Activated naive CD4-positive, alpha-beta T cell treated with anti-CD3 and anti-CD28 coated beads, Interleukin-2, amount 50 U/mL, for 72 hours (primary cell): ENCODE results near the gene TBCC. TPM values are rescaled to one million over a fixed set of nuclear protein-coding genes. Genes with fewer than 3 reads are reported as not detected.
A peak's percentile ranks its signal among the peaks of the same experiment; 100 is the strongest.
"Not testable (repeated sequence)": the region's sequence is repeated elsewhere in the genome, so short reads cannot be mapped to it uniquely, and the experiment has no call there.

Experiments
- ATAC-seq, 2 donors: fragments of 150-1000 bp; cut with Tn5 transposase; 2 replicates each; pipeline ENCODE4 v1.10.0; 2021; ENCODE audit warnings: mild to moderate bottlenecking in 2 of 2, moderate library complexity in 2 of 2
- DNase-seq, 2 donors: peaks; one replicate each; pipeline ENCODE4 v3.0.0; 2021 to 2022; ENCODE audit warnings: low spot score in 2 of 2
- H3K27ac Mint-ChIP-seq, 2 donors: one replicate each; pipeline ENCODE4 v1.8.0; 2022; ENCODE audit warnings: mild to moderate bottlenecking in 2 of 2, mixed read lengths in 2 of 2
- H3K36me3 Mint-ChIP-seq, 2 donors: one replicate each; pipeline ENCODE4 v1.8.0; 2022; ENCODE audit warnings: mixed read lengths in 2 of 2
- H3K9me3 Mint-ChIP-seq, 2 donors: one replicate each; pipeline ENCODE4 v1.8.0; 2022; ENCODE audit warnings: mixed read lengths in 2 of 2
- total RNA-seq, 2 donors: library from RNA; stranded (reverse); gene quantifications; one replicate each; pipeline ENCODE4 v1.2.3, GENCODE V29; 2022

The TBCC gene
- total RNA-seq, 2 donors from 2014 or later, result 14.2 to 19.5 TPM

DNA sequence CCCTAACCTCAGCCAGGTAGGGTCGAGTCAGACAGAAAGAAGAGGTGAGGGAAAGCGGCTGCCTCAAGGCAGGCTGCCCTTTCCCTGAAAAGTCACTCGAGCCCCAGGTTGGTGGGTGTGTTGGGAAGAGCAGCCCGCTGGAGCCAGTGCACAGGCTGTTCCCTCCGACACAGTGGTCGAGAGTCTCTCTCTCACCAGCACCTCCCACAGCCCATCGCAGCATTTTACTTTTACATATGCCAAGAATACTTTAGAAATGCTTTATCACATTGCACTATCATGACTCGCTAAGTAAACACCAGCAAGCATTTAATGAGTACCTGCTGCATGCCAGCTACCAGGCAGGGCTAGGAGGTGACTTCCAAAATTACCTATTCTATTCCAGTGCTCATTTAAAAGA lies 25.2 kb downstream of the TBCC start:
- H3K27ac Mint-ChIP-seq, result no peak overlapping the region
- H3K36me3 Mint-ChIP-seq, result no peaks in the 10 kb centered on the region
- ATAC-seq (no peak), DNase-seq (no peak)
- no peaks in the 10 kb centered on the region for H3K9me3 Mint-ChIP-seq

DNA sequence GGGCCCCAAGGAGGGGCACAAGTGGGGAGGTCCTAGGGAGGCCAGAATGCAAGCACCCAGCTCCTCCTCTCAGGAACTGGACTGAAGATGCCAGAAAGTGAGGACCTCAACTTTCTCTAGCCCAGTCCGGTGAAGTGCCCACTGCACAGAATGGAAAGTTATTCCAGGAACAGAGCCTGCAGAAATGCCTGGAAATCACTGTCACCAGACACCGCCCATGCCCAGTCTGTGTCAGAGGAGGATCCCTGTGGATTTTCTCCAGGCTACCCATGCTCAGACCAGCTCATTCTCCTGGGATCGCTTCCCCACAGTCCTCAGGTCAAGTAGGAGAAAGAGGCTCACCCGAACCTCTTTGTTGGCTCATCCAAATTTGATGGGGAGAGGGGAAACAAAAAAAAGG lies 30.0 kb downstream of the TBCC start:
- DNase-seq, result no peak
- Mint-ChIP-seq H3K36me3 (peaks cover 5 to 11% of the 10 kb centered on the region in 2 donors), H3K27ac (no peak overlapping the region), H3K9me3 (peaks cover 3 to 11% of the 10 kb centered on the region in 2 donors)
- ATAC-seq, result no peak

DNA sequence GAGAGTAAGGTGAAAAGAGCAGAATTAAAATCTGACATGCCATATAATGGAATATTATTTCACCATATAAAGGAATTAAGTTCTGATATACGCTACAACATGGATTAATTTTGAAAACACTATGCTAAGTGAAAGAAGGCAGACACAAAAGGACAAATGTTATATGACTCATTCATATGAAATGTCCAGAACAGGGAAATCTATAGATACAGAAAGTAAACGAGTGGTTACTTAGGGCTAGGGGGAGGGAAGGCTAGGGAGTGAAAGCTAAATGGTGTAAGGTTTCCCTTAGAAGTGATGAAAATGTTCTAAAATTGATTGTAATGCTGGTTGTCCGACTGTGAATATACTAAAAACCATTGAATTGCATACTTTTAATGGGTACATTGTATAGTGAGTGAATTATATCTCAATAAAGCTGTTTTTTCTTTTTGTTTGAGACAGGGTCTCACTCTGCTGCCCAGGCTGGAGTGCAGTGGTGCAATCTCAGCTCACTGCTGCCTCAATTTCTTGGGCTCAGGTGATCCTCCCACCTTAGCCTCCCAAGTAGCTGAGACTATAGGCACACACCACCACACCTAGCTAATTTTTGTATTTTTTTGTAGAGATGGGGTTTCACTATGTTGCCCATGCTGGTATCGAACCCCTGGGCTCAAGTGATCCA lies 31.7 kb downstream of the TBCC start:
- H3K36me3 Mint-ChIP-seq, result peaks cover 5 to 11% of the 10 kb centered on the region in 2 donors
- peaks cover 3 to 13% of the 10 kb centered on the region in 2 donors for H3K9me3 Mint-ChIP-seq
- DNase-seq (no peak), ATAC-seq (no peak)
- no peak overlapping the region for H3K27ac Mint-ChIP-seq

DNA sequence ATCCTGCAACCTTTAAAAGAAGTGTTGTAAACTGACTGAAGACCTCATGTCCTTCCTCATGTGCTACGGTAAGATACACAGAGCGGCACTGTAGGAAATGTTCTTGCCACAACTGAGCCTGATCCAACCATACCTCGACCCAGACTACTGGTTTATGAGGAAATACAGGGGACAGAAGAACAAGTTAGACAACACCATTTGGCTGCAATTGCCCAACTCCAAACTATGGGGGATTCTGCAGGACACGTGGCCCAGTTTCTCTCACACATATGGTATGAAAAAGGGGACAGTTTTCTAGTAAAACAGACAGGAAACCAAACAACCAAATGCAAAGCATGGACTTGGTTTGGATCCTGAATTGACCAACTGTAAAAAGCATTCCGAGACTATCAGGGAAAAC lies 34.0 kb downstream of the TBCC start:
- Mint-ChIP-seq H3K36me3 (peaks cover 5 to 11% of the 10 kb centered on the region in 2 donors), H3K9me3 (peaks cover 3 to 13% of the 10 kb centered on the region in 2 donors), H3K27ac (no peak overlapping the region)
- DNase-seq (no peak), ATAC-seq (no peak)

DNA sequence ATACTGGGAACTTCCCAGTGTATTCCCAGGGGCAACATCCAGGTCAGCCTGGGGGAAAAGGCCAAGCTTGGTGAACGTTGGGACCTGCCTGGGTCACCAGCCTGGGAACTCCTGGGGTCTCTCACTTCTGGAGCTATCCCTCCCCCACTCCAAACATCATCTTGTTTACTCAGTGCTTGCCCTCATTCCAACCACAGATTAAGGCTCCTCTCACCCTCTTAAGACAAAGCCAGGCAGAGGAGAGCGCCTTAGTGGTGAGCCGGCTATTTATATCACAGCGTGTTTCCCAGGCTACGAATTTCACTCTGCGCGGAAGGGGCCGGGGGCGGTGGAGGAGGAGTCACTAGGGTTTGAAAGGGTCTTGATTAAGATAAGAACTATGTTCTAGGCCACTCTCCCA lies 35.6 kb downstream of the TBCC start:
- Mint-ChIP-seq H3K27ac (peak overlapping the region in 1 of 2 donors; percentile 55), H3K36me3 (peaks cover 5 to 11% of the 10 kb centered on the region in 2 donors), H3K9me3 (peaks cover 3 to 13% of the 10 kb centered on the region in 2 donors)
- no peak for DNase-seq
- ATAC-seq, result no peak

DNA sequence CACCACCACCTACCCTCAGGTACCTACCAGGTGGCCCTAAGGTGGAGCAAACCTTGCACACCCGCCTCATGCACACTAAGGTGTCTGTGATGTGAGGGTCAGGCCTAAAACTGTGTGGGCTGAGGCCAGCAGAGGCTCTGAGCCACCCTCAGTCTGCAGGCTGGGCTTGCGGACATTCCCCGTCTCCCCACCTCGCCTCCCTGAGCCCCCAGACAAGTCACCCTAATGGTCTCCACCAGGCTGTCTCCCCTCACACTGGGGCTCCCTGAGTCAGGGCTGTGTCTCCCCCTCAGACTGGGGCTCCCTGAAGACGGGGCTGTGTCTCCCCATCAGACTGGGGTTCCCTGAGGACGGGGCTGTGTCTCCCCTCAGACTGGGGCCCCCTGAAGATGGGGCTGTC lies 36.0 kb downstream of the TBCC start:
- DNase-seq, result no peak
- no peak overlapping the region for H3K27ac Mint-ChIP-seq
- peaks cover 3 to 13% of the 10 kb centered on the region in 2 donors for H3K9me3 Mint-ChIP-seq
- ATAC-seq, result no peak
- peaks cover 5 to 11% of the 10 kb centered on the region in 2 donors for H3K36me3 Mint-ChIP-seq

DNA sequence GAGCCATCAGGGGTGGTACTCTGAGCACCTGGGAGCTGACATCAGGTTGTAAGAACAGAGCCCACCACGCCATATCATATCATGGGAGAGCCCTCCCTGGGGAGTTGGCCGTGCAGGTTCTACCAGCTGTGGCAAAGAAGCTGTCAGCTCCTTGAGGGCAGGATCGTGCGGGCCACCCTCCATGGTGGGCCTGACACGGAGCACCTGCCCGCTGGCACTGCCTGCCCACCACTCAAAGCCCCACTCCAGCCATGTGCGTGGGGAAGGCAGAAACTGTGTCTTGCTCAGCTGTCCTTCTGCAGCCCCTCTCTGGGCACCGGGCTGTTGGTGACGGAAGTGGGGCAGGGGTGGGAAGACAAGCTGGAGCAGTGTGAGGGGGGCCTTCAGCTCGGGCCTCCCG lies 37.8 kb downstream of the TBCC start:
- peak overlapping the region in 1 of 2 donors; percentile 45 for H3K27ac Mint-ChIP-seq
- H3K36me3 Mint-ChIP-seq, result peaks cover 5 to 11% of the 10 kb centered on the region in 2 donors
- peaks cover 3 to 13% of the 10 kb centered on the region in 2 donors for H3K9me3 Mint-ChIP-seq
- DNase-seq (no peak), ATAC-seq (peak in 1 of 2 donors; percentile 14)

DNA sequence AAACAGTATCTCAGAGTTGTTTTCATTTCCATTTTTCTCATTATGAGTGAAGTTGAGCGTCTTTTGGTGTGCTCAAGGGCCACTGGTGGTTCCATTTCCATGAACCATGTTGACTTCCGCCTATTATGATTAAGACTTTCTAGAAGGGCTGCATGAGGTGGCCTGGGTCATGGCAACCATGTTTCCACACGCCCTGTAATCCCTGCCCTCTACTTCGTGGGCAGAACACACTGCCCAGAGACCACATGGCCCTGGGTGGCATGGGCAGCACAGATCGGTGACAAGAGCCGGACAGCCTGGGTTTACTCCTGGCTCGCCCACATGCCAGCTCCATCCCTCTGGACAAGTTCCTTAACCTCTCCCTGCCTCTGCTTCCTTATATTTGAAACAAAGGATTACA lies 38.3 kb downstream of the TBCC start:
- H3K9me3 Mint-ChIP-seq, result peaks cover 3 to 13% of the 10 kb centered on the region in 2 donors
- ATAC-seq (peak in 1 of 2 donors; percentile 22), DNase-seq (no peak)
- peaks cover 5 to 11% of the 10 kb centered on the region in 2 donors for H3K36me3 Mint-ChIP-seq
- peak overlapping the region; percentile 25 to 45 for H3K27ac Mint-ChIP-seq

DNA sequence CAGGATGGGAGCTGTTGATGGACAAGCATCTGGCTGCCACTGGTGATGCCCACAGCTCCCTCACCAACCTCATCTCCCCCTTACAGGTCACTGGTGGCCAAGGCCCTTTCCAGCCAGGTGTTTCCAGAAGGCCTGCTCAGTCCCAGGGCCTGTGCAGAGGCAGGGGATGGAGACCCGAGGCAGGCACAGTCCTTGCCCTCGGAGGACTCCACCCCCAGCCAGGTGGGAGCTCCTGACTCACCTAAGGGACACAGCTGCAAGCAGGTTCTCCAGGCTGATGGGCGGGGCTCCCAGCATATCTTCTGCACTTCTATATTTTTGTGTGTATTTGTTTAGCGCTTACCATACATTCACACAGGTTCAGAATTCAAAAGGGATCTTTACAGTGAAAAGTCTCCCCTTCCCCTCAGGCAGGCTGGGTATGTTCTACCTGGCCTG lies 40.9 kb downstream of the TBCC start:
- H3K27ac Mint-ChIP-seq, result no peak overlapping the region
- peak in 1 of 2 donors; percentile 18 for ATAC-seq
- DNase-seq, result peak in 1 of 2 donors; percentile 38
- no peaks in the 10 kb centered on the region for H3K36me3 Mint-ChIP-seq
- no peaks in the 10 kb centered on the region for H3K9me3 Mint-ChIP-seq

DNA sequence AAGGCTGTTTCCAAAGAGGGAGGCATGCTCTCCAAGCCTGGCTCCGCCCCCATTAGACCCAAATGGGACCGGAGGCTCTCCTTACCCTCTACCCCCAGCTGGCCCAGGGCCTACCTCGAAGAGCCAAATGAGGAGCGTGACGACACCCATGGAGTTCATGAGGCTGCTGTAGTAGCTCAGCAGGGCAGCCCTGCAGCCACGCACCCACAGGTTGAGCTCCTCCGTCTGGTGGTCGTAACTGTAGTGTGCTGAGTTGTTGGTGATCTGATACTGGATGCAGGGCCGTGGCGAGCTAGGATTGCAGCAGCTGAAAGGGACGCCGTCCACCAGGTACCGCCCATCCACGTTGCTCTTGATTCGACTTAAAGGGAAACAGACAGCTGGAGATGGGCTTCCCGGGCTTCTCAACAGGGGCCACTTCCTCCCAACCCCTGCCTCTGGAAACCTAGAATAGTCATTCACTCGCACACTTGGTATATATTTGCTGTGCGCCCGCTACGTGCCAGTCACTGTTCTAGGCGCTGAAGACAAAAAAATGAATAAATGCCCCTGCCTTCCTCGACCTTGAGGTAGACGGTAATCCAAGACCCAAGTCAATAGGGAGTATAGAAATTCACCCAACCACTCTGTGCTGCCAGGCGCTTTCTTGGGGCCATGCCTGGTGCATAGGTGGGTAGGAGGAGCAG lies 41.5 kb downstream of the TBCC start:
- DNase-seq (peak in 1 of 2 donors; percentile 25), ATAC-seq (peak in 1 of 2 donors; percentile 4)
- no peaks in the 10 kb centered on the region for H3K9me3 Mint-ChIP-seq
- H3K36me3 Mint-ChIP-seq, result no peaks in the 10 kb centered on the region
- no peak overlapping the region for H3K27ac Mint-ChIP-seq

DNA sequence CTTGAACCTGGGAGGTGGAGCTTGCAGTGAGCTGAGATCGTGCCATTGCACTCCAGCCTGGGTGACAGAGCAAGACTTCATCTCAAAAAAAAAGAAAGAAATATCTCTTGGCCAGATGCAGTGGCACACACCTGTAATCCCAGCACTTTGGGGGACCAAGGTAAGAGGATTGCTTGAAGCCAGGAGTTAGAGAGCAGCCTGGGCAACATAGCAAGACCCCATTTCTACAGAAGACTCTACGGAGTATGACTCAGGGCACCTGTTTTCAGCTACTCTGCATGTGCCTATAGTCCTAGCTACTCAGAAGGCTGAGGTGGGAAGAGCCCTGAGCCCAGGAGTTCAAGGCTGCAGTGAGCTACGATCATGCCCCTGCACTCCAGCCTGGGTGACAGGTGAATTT lies 43.1 kb downstream of the TBCC start:
- not testable (repeated sequence) for H3K36me3 Mint-ChIP-seq, H3K27ac Mint-ChIP-seq, H3K9me3 Mint-ChIP-seq, ATAC-seq, DNase-seq

DNA sequence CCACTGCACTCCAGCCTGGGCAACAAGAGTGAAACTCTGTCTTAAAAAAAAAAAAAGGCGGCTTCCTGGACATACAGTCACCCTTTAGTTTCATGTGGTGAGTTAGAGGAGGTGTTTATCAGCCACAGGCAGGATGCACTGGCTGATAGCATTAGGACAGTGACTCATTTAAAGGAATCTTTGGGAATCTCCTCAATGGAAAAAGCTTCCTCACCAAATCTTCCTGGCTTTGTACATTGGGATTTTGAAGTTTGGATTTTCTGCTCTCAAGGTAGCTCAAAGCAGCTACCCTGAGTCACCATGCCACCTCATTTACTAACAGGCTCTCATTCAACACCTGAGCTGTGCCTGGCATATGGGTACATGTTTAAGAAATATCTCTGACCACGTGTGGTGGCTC lies 43.7 kb downstream of the TBCC start:
- ATAC-seq (peak in 1 of 2 donors; percentile 46), DNase-seq (no peak)
- H3K36me3 Mint-ChIP-seq, result no peaks in the 10 kb centered on the region
- no peaks in the 10 kb centered on the region for H3K9me3 Mint-ChIP-seq
- H3K27ac Mint-ChIP-seq, result no peak overlapping the region

DNA sequence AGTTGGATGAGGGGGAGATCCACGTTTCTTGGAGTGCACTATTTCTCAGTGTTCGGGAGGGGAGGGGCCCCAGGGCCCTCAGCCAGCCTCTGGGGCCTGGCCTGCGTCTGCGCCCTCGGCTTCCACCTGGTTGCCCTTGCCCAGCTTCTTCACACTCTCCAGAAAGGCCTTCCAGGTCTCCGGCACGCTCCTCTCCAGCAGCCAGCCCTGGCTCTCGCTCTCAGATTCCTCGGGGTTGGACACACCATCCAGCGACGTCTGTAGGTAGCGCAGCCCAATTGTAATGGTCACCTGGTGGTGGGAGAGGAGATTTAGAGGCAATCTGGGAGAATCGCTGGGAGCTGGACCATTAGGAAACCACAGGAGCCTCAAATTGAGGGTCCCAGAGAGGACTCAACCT lies 47.7 kb downstream of the TBCC start:
- Mint-ChIP-seq H3K36me3 (peaks cover 0 to 7% of the 10 kb centered on the region in 2 donors), H3K27ac (peak overlapping the region in 1 of 2 donors; percentile 80), H3K9me3 (no peaks in the 10 kb centered on the region)
- no peak for DNase-seq
- ATAC-seq, result no peak

DNA sequence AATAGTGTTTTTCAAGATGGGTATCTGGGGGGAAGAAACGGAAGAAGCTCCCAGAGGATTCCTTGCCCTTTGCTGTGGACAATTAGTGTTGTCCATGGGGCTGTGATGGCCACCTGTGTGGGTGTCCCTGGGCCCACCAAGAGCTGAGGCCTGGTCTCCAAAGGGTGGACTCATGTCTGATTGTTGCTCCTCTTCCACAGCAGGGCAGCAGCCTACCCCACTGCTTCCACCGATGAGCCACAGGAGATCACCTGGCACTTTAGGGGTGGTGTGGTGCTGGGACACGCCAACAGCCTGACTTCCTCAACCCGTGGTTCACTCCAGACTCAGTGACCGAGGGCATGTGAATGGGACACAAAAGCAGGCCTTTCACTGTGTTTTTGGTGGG lies 48.6 kb downstream of the TBCC start:
- ATAC-seq, result no peak
- no peaks in the 10 kb centered on the region for H3K9me3 Mint-ChIP-seq
- no peak overlapping the region for H3K27ac Mint-ChIP-seq
- H3K36me3 Mint-ChIP-seq, result peaks cover 0 to 7% of the 10 kb centered on the region in 2 donors
- DNase-seq, result no peak

DNA sequence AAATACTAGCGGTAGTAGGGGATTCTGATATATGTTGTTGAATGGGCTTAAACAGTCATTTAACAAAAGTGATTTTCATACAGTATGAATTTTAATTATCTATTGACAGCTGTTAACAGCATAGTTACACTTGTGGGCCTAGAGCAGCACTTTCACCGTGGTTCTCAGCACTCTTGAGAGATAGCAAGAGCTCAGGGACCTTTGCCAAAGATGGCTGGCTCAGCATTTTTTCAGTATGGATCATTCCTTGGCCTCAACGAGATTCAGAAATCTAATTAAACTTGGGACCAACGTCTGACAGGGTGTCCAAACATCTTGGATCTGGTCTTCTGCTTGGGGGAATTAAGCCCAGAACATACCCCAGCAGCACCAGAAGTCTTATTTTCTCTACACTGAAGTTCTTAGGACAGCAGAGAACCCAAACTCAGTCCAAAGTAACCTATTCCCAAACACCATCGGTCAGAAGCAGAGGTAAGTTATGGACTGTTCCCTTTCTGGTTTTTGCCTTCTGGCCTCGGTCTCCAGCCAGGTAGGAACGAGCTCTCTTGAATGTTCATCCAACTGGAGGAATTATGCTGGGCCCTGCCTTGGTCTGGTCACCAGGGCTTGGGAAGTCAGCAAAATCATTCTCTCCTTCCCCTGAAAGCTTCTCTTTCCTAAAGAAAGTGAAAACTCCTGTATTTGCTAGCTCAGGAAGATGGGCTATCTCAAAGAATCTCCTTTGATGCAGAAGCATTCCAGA lies 49.2 kb downstream of the TBCC start:
- no peak for DNase-seq
- Mint-ChIP-seq H3K27ac (no peak overlapping the region), H3K9me3 (no peaks in the 10 kb centered on the region), H3K36me3 (peaks cover 0 to 7% of the 10 kb centered on the region in 2 donors)
- ATAC-seq, result no peak

DNA sequence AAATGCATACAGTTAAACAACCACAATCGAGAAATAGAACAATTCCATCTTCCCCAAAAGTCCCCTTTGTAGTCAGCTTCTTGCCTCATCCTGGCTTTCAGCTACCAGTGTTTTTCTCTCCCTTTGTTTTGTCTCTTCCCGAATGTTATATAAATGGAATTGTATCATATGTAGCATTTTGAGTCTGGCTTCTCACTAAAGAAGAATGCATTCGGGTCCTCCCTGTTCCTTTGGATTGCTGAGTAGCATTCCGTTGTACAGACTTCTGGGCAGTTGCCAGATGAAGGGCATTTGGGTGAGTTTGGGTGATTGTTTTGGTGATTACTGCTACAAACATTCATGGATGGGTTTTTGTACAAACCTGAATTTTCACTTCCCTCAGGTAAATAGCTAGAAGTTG lies 51.3 kb downstream of the TBCC start:
- H3K27ac Mint-ChIP-seq, result peak overlapping the region; percentile 82 to 89
- ATAC-seq (no peak), DNase-seq (no peak)
- peaks cover 4 to 7% of the 10 kb centered on the region in 2 donors for H3K36me3 Mint-ChIP-seq
- no peaks in the 10 kb centered on the region for H3K9me3 Mint-ChIP-seq
